NOMO-1 (cell line): ENCODE measurements around the gene SUN1.
"Not testable (repeated sequence)": the region's sequence is repeated elsewhere in the genome, so short reads cannot be mapped to it uniquely, and the experiment has no call there.

Experiments used
- DNase-seq, 2 experiments: peaks; one replicate each; lab custom pipeline; 2025; ENCODE audit not compliant: unreplicated experiment in 2 of 2; lab: John Stamatoyannopoulos, UW

The SUN1 gene

GRCh38 chr7:802500-803242 lies 29.6 kb upstream of the SUN1 start:
- DNase-seq = no peak

- DNase-seq = no peak
Observed at GRCh38 chr7:803243-803635, 29.0 kb upstream of the SUN1 start.

GRCh38 chr7:803796-804195 lies 28.5 kb upstream of the SUN1 start:
- not testable (repeated sequence) for DNase-seq

GRCh38 chr7:805261-805660 lies 27.0 kb upstream of the SUN1 start:
- no peak for DNase-seq

- no peak for DNase-seq
Observed at GRCh38 chr7:815284-816216, 16.7 kb upstream of the SUN1 start.

- peak; percentile 93 to 99 for DNase-seq
Observed at GRCh38 chr7:816300-816750, 16.0 kb upstream of the SUN1 start.

DNA sequence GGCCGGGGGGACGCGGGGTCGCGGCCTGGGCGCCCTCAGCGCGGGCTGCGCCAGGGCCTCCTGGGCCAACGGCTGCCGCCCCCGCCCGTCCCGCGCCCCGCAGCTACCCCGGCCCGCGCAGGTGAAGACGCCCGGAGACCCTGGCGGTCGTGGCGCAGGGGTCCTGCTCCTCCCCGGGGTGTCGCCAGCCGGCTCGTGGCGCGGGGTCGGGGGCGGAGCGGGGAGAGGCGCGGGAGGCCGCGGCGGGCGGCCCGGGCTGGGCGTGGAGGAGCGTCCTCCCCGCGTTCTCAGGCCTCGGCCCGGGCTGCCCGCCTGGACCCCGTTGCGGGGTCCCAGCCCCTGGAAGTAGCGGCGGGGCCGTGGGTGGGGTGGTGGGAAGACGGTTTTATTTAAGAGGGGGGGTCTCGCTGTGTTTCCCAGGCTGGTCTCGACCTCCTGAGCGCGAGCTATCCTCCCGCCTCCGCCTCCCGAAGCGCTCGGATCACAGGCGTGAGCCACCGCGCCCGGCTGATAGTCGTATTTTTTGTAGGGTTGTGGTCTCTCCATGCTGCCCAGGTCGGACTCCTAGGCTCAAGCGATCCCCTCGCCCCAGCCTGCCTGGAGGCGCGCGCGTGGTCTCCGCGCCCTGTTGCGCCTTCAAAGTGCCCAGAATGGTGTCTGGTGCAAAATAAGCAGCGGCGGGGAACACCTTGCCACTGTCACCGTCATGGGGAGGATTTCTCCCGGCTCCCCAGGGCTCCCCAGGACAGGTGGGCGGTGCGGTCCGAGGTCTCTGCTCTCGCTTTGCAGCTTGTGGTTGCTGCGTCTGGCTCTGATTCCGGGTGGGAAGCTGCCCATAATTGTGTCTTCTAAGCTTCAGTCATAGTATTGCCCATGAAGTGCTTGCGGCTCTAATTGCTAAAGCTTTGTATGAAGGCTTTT lies 15.3 kb upstream of the SUN1 start:
- DNase-seq = peak in 1 of 2 experiments; percentile 31

- DNase-seq = peak in 1 of 2 experiments; percentile 11
Observed at GRCh38 chr7:818031-818699, 14.1 kb upstream of the SUN1 start.

DNA sequence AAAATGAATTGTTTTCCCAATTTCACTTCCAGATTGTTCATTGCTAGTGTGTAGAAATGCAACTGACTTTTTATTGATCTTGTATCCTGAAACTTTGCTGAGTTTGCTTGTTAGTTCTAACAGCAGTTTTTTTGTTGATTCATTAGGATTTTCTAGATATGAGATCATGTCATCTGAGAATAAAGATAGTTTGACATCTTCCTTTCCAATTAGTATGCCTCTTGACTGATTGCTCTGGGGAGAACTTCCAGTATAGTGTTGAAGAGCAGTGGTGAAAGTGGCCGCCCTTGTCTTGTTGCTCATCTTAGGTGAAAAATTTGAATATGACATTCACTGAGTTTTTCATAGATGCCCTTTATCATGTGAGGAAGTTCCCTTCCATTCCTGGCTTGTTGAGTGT lies 11.9 kb upstream of the SUN1 start:
- DNase-seq = no peak

GRCh38 chr7:821688-822087 lies 10.6 kb upstream of the SUN1 start:
- no peak for DNase-seq

GRCh38 chr7:822692-823276 lies 9.5 kb upstream of the SUN1 start:
- no peak for DNase-seq

DNA sequence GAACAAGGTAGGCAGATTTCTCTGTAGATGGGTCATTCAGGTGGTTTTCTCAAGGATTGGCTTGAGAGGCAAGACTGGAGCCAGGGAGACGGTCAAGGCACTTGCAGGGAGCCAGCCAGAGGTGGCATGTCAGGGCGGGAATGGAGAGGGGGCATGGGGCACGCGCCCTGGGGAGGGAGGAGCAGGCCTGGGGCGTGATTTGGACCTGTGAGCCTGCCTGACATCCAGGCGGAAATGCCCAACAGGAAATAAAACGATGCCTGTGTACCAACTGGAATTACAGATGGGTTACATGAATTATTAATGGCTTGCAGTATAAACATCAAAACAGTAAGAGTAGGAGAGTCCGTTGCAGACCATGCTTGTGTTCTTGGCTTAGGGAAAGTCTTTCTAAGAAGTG lies 8.6 kb upstream of the SUN1 start:
- DNase-seq = no peak

- DNase-seq = no peak
Observed at GRCh38 chr7:824081-824480, 8.2 kb upstream of the SUN1 start.

DNA sequence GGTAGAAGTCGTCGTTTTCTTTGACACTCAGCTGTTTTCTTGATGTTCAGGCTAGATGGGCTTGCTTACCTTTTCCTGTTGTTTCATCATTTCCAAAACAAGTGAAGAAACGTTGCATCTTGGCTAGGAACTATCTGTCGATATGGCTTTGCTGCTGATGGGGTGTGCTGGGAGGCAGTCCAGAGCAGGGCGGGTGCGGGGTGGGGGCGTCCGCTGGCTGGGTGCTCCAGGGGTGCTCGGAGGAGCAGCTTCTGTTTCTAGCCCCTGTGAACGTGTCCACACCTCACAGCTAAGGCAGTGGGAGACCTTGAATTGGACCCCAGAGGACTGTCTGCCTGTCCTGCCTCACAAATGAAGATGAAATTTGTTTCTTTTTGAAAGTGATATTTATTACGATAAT lies 7.6 kb upstream of the SUN1 start:
- no peak for DNase-seq

DNA sequence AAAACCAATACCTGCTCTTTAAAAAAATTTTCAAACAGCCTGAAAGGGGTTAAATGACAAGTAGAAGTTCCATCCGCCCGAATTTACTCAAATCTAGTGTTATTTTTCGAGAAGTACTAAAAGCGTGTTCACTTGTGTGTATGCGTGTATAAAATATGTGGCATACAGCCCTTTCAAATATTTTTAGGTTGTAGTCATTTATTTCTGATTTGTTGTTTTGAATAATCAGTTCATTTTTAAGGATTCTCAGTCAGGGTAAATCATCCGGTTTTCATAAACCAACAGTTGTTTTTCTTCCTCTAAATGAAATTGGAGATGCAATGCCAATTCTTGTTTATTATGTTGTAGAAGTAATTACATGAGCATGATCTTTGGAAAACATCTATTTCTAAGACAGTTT lies 6.9 kb upstream of the SUN1 start:
- no peak for DNase-seq

DNA sequence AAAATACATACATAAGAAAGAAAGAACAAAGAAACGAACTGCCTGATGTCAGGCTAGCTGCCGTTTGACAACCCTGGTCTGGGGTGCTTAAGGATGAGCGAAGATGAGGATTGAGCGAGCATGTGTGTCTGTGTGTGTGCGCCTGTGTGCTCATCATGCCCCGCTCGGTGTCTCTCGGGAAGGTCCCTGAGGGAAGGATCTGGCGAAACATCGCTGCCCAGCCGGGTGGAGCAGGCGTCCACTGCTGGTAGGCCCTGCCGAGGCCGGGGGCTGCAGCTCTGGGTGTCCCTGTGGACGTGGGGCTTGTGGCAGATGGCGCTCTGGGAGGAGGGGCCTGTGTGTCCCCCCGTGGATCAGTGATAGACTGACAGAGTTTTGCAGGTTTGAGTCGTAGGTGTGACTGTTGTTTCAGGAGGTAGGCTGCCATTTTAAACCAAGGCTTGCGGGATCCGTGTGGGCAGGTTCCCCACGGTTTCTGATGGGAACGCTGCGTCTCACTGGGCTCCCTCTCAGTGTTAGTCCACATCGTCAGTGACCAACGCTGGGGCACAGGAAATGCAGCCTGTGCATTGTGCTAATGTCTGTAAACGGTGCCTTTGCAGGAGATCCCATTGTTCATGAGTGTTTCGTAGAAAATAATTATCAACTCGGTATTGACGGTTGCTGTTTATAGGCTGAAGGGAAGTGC lies 5.9 kb upstream of the SUN1 start:
- no peak for DNase-seq

DNA sequence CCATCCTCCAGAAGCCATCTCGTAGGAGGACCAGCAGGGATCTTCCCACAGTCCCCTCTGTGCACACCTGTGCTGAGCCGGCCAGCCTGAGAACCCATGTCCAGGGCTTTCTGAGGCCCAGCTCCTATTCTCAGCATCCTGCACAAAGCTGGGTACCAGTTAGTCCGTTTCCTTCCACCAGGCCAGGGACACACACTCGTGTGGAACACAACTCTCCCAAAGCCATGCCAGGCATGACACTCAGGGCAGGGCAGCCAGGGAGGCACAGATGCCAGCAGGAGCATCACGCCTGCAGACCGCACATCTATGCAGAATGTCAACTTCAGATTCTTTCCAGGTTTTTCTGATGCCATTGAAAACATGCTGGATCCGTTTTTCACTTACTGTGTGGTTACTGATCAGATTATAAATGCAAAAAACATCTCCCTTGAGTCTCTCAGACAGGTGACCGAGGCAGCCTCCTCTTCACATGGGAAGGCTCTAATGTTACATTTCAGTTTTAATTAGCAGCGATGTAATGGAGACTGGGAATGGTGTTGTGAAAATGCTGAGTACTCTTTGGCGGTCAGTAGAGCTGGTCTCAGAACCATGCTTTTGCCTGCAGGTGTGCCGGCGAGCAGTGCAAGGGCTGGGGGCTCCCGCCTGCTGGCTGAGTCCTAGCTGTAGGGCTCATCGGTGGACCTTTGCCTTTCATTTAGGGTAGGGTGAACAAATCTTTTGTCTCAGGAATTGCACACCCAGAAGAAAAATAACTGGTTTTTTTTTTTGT lies 3.3 kb upstream of the SUN1 start:
- DNase-seq = no peak

- no peak for DNase-seq
Observed at GRCh38 chr7:830069-830468, 2.2 kb upstream of the SUN1 start.
